Left kidney (tissue), 2 donors: Measurements from ENCODE around the gene CASZ1. TPM values are rescaled to one million over a fixed set of nuclear protein-coding genes. Genes with fewer than 3 reads are reported as not detected.

ENCODE experiments used
- DNase-seq: peaks from one replicate; pipeline ENCODE4 v3.0.0-alpha.2; 2013
- polyA plus RNA-seq: library from polyadenylated mRNA; unstranded; fragments of 120-200 nt; gene quantifications from one replicate; pipeline ENCODE4 v1.2.1, GENCODE V29; 2013; ENCODE audit not compliant: insufficient read length

CASZ1 gene
- polyA plus RNA-seq, 1 donor, result 18.0 TPM

- DNase-seq, result no peak
Measured at GRCh38 chr1:10687251-10687651, 109.2 kb downstream of the CASZ1 start.

DNA sequence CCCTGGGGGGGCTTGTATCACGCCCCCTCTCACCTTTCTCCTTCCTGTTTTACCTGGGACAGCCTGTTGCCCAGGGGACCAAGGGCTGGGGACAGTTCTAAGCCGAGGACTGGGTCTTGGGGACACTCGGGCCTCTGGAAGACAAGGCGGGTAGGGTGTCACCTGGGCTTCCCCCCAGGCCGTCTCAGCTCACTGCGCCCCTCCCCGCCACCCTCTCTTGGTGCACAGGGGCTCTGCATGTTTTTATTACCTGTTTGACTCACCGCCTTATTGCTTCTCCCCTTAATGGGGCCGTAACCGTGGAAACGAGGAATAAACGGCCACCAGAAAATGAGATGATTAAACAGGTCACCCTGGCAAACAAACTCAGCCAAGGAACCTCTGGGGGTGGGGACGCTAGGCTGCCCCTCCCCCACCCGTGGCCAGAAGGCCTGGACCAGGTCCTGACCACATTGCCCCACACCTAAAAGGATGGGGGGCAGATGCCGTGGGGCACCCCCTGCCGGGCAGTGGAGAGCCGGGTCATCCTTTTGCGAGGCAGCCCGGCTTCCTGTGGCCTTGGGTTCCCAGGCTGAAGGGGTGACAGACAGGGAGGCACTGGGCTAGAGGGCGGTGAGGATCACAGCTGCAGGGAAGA, 109.9 kb downstream of the CASZ1 start:
- no peak for DNase-seq

DNA sequence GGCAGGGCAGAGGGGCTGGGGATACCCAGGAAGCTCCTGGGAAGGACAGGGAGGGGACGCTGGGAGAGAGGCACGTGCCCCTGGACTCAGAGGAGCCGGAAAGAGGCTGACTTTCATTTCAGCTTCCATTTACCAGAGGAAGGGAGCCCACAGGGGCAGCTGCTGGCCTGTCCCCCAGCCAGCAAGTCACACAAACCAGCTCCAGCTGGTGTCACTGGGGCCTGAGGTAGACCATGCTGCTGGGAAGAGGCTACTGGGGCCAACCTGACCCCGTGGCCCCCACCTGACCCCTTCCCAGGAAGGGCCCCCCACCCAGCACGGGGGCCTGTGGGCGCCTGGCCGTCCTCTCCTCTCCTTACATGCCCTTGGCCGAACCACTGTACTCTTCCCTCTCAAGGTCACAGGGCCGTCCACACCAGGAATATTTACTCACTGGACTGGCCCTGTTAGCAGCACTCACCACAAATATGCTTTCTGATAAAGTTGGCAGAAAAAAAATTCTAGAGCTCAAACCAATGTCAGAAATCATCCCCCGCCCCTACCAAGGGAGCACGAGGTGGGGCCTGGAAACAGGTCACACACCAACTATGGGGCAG, 110.5 kb downstream of the CASZ1 start:
- DNase-seq, result no peak

- DNase-seq, result no peak
Measured at GRCh38 chr1:10685196-10685807, 111.1 kb downstream of the CASZ1 start.

- DNase-seq, result no peak
Measured at GRCh38 chr1:10684221-10684620, 112.2 kb downstream of the CASZ1 start.

GRCh38 chr1:10682449-10683309, 113.8 kb downstream of the CASZ1 start:
- no peak for DNase-seq

DNA sequence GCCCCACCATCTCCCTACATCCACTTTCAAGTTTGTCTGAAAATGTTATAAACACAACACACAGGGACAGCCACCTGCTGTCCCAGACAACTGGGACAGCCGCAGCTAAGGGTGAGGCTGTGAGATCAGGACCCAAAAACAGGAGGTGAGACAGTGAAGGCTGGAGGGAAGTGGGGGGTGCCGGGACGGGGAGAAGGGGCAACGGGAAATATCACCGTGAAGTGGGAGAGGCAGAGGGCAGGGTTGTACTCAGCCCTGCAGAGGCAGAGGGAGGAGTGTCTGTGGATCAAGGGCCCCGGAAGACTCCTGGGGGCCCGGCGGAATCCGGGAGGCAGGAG, 114.4 kb downstream of the CASZ1 start:
- no peak for DNase-seq

DNA sequence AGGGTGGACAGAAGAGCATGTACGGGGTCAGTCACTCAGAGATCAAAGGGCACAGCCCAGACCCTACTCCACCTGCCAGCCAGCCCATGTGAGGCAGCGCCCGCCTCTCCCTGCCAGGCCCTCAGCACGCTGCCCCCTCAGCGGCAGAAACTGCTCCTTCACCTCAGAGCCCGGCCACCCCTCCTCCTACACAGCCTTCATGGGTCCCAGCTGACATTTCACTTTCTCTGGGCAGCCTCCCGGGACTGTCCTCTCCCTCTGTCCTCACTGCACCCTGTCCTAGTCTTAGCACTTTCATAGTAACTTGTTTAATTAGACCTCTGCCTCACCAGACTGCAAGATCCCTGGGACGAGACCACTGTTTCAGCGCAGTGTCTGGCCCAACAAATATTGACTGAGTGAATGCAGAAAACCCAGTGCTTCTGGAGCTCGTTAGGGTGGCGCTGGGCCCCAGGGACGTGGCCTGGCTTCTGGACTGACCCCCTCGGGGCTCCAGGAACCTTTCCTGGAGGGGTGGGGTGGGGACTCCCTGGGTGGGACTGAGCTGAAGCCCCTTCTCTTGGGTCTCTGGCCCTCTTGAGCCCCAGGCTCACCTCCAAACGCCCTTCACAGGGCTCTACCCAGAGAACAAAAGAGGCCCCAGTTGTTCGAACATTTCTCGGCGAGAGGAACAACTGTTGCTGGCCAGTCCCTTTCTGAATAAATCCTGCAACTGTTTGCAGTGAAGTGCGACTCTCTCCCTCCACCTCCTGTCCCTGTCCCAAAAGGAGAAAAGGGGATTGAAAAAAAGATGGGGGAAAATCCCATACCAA, 114.9 kb downstream of the CASZ1 start:
- no peak for DNase-seq

GRCh38 chr1:10680487-10680886, 116.0 kb downstream of the CASZ1 start:
- no peak for DNase-seq

- peak; percentile 85 for DNase-seq
Measured at GRCh38 chr1:10679496-10680220, 116.8 kb downstream of the CASZ1 start.

DNA sequence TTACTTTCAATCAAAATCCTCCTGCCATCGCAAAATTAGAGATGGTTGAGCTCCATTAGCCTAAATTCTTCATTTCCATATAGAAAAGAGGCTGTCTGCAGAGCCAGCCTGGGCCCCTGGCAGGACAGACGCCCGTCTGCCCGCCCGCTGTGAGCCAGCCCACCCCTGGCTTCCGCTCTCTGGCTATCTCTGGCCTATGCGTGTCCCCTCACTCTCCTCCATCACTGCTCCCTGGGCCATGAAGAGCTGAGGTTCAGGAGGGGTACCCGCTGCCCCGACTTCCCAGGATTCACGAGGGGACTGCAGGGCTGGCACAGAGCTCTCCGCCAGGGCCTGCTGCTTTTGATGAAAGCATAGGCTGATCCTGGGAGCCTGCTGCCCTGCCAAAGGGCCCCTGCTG, 117.6 kb downstream of the CASZ1 start:
- no peak for DNase-seq

DNA sequence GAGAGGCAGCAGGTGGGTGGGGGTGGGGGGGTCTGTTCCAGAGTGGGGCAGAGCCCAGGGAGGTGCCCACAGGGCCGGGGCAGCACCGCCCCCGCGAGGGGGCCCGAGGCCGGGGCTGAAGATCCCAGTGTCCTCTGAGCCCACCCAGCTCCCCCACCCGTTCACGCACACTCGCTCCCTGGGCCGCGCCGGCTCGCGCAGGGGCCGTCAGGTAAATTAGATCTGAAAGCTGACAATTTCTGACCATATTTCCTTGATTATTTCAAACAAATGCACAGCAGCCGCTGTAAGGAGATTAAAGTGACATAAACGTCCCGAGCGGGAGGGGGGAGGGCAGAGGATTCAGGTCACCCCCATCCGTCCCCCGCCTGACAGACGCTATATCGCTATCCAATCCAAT, 118.0 kb downstream of the CASZ1 start:
- no peak for DNase-seq

- DNase-seq, result no peak
Measured at GRCh38 chr1:10677491-10678391, 118.7 kb downstream of the CASZ1 start.

DNA sequence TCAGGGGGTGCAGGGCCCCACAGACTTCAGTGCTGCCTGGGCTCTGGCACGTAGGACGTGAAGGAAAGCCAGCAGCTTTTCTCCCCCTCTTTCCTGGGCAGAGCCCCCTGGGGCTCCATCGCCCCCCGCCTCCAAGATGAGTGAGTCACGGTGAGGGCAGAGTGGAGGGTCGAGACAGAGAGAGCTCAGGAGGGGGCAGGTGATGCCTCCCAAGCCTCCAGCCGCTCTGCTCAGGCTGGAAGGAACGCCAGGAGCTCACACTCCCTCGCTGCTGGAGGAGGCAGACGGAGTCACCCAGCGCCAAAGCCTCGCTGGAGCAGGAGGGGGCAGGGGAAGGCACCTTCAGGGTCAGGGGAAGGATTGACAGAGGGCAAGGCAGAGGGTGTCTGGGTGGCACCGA, 119.5 kb downstream of the CASZ1 start:
- DNase-seq, result no peak

- DNase-seq, result no peak
Measured at GRCh38 chr1:10675813-10676212, 120.6 kb downstream of the CASZ1 start.

GRCh38 chr1:10674700-10675609, 121.5 kb downstream of the CASZ1 start:
- no peak for DNase-seq

GRCh38 chr1:10674222-10674621, 122.2 kb downstream of the CASZ1 start:
- DNase-seq, result no peak

GRCh38 chr1:10673109-10673711, 123.2 kb downstream of the CASZ1 start:
- no peak for DNase-seq
